Stromal cell of bone marrow (primary cell): ENCODE measurements around the gene KRTAP13-3.

ENCODE experiments used
- DNase-seq: peaks from one replicate; pipeline ENCODE4 v3.0.0-alpha.2; 2012; ENCODE audit warnings: low read depth

The KRTAP13-3 gene, protein sequence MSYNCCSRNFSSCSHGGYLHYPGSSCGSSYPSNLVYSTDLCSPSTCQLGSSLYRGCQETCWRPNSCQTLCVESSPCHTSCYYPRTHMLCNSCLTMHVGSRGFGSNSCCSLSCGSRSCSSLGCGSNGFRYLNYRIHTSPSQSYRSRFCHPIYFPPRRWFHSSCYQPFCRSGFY

DNA sequence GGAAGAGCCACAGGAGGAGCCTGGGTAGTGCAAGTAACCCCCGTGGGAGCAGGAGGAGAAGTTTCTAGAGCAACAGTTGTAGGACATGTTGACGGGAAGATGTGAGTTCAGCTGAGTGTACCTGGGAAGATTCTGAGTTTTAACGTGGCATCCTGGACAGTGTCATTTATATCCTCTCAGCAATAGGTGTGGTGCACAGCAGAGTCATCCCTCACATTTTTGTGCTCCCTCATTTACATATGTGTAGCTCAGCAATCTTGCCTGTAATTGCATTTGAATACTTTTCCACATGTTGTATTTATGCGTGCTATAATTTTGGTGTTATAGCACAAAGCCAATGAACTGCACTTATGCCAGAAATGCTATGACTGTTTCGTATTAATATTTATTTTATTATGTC, at the start of gene KRTAP13-3:
KRTAP13-3 (minus strand) TSS at position 101 of the 400 bp plus-strand sequence; CDS start at position 87, 14 bp downstream.
- no peak for DNase-seq

DNA sequence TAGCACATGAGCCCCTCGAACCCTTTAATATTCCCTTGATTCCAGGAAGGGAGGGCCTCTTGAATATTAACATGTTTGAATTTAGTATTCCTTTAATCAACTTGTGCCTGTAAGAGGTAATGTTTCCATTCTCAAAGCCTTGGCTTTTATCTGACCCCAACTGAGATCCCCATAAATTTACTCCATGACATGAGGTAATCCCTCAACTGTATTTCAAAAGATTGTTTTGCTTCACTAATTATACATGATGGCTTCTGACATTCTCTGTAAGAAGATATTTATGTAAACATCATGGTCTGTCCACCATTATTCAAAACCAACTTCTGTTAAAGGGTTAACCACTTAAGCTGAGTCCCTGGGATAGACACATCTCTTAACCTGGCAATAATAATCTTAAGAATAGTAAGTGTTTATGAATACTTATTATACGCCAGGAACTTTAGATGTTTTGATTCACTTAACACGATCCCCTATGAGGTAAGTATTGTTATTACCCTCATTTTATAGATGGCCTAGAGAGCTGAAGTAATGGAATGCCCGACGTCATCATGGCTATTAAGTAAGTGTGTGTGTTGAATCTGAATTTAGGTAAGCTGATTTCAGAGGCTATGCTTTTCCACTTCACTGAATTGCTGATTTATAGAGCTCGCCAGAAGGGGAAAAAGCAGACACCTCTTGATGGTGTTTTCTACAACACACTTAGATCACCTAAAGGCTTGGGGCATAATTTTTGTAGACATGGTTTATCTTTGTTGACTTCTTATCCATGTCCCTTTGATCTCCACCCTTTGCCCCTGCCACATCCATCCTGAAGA, 43.4 kb upstream of the KRTAP13-3 start:
- no peak for DNase-seq

DNA sequence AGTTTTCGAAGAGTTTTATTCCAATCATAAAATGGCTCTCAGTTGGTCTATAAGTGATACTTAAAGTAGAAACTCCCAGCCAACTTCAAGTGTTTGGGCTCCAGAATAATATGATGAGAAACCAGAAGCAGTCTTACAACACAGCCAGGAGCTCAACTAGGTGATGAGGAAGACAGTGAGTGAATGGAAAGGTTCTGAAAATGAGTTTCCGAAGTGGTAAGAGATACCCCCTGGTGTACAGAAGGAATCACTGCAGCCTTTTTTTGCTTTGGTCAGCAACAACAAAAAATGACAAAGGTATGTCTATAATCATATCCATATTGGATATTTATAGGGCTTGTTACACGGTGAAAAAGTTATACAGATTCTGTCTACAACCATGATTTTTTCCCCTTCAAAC, 38.0 kb upstream of the KRTAP13-3 start:
- DNase-seq = no peak

DNA sequence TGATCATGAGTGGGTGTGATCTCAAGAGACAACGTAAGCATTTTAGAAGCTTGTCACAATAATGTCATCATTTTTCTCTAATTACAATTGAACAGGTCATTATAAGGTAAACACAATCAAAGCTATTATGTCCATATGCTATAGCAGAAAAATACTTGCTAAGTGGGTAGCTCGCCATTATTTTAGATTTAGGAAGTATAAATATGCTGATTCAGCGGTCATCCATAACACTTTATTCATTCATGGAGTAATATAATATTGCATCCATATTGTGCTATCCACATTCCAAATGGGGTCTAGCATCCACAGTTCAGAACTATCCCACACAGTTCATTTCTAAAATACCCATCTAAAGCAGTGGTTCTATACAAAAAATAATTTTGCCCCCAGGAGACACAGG, 22.8 kb upstream of the KRTAP13-3 start:
- DNase-seq = no peak

DNA sequence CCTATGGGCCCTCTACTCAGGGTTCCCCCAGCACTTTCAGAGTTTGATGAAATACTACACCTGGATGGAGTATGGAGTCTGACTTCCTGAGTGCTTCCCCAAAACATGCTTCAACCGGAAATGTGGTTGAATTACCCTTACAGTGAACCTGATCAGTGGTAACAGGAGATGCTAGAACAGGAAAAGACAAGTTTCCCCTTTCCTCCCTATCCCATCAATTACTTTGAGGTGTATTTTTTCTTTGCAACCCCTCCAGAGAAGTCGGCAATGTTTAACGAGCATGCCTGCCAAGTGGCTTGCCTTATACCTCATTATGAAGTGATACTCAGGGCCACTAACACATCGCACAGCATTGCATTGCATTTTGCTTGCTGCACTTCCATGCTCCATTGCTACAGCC, 21.3 kb upstream of the KRTAP13-3 start:
- DNase-seq = no peak

DNA sequence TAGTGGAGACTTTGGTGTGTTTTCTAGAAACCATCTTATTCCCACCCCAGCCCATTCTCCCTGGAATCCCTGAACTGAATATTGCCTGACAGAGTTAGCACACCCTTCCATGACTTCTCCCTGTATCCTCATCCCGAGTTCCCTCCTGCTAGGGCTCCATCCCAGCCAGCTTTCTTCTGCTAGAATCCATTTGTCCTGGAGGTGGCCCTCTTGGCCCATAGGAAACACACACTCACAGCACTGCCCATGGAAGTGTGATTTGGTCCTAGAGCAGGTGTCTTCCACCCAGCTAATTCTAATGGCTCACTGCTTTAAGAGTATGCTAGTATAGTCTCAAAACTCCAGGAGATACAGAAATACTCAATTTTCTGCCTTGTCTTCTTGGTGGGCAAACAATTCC, 18.5 kb upstream of the KRTAP13-3 start:
- no peak for DNase-seq

DNA sequence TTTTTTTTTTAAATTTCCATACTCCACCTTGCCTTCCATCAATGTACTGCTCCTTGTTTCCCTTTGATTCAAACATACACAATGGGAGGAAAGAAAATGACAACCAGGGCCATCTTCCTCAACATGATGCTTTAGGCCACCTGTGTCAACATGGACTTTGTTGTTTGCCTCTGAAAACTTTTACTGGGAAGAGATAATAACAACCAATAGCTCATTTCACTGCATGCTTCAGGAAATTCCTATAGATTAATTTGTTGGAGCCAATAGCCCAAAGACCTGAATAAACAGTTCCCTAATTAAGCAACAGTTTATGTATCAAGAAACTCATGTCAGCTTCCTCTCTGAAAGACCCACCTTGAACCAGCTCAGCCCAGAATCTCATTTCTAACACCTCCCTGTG, 17.5 kb upstream of the KRTAP13-3 start:
- DNase-seq = no peak

DNA sequence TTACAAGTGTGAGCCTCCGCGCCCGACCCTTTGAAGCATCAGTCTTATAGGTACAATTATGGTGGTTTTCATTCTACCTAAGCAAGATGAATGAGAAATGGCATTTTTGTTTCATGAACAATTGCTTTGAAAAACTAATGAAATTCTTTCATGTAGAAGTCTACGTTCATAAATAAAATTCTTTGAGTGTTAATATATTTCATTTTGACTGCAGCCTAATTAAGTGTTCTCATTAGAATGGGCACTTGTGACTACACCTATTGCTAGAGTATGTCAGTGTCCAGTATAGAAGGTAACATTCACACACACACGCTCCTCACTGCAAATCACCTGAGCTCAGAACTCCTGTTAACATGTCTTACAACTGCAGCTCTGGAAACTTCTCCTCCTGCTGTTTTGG, 14.2 kb upstream of the KRTAP13-3 start, which contains the start of gene KRTAP15-1:
KRTAP15-1 (plus strand) TSS at position 301 of the 400 bp plus-strand sequence; CDS start at position 354, 53 bp downstream.
- no peak for DNase-seq

DNA sequence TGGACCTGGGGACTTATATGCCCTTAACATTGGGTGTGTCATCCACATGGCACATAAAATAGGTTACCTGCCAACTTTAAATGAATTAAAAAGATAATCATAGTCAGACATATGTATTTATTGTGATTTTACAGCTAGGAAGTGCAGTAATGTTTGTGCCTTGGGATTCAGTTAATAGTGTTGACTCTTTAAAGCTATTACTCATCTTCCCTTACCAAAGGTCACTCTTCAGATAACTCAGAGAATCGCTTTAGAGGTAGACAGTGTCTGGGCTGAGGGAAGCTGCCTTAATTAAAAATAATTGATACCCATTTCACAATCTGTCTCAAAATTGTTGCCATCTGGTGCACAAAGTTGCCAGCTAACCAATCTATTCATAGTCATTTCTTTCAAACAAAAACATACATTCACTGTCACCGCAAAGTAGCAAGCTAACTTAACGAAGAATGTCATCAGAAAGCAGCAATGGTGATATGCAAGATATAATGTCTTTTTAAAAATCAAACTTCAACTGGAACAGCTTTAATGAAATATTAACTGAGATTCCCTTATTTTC, 11.4 kb upstream of the KRTAP13-3 start:
- DNase-seq = no peak

DNA sequence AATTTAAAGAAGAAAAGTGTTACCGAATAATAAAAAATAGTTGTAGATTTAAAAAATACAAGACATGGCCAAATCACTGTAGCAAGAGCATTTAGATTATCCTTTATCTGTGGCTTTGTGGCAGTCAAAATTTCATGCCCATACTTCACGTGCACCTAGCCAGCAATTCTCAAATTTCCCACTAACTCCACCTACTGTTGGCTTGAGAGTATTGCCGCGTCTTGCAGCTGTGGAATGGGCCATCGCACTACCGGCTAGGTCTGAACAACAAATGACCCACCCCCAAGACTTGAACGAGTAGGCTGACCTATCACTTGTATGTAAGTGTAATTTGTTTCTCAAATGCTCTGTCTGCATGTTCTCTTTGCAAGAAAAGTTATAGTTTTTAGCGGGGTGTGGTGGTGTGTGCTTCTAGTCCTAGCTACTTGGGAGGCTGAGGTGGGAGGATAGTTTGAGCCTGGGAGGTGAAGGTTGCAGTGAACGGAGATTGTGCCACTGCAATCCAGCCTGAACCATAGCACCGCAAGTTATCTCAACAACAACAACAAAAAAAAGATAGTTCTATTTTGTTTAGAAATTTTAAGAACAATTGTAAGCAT, 8.4 kb upstream of the KRTAP13-3 start:
- peak; percentile 11 for DNase-seq

DNA sequence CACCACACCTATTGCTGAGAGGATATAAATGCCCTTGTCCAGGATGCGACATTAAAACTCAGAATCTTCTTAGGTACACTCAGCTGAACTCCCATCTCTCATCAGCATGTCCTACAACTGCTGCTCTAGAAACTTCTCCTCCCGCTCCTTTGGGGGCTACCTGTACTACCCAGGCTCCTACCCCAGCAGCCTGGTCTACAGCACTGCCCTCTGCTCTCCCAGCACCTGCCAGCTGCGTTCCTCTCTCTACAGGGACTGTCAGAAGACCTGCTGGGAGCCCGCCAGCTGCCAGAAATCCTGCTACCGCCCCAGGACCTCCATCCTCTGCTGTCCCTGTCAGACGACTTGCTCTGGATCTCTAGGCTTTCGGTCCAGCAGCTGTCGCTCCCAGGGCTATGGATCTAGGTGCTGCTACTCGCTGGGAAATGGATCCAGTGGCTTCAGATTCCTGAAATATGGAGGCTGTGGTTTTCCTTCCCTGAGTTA, 4.5 kb upstream of the KRTAP13-3 start, which contains the start of gene KRTAP13-4:
KRTAP13-4 (plus strand) TSS at position 51 of the 486 bp plus-strand sequence; CDS start at position 107, 56 bp downstream.
- DNase-seq = no peak

DNA sequence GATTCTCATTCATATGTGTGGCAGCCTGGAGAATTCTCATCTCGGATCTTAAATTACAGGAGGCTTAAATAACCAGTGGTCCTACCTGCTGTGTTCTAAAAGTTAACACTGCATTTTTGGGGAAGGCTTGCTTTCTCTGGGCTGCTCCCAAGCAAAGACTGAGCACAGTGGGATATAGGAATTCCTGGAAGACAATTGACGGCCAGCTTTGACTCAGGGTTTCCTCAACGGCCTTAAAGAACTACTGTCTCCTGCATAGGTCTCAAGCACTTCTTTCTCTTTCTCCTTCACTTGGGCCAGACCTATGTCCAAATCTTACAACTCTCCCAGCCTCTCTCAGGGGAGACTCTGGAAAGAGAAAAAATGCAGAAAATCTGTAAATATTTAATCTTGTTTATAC, 1.0 kb upstream of the KRTAP13-3 start:
- no peak for DNase-seq

DNA sequence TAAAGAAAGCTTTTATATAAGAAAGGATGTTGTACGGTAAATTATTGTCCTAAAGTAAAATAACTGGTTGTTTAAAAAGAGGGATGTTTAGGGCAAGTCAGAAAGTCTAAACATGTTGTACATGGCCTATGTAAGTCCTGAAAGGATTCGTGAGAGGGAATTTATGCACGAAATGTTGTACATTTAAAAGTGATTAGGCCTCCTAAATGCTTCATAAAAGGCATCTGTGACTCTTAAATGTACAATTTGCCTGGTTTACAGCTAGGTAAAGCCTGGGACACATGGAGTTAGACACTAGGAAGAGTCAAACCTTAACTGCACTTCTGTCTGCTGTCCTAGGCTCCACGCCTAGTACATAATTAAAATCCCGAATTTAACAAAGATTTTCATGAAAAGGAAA, 9.7 kb downstream of the KRTAP13-3 start:
- DNase-seq = no peak

DNA sequence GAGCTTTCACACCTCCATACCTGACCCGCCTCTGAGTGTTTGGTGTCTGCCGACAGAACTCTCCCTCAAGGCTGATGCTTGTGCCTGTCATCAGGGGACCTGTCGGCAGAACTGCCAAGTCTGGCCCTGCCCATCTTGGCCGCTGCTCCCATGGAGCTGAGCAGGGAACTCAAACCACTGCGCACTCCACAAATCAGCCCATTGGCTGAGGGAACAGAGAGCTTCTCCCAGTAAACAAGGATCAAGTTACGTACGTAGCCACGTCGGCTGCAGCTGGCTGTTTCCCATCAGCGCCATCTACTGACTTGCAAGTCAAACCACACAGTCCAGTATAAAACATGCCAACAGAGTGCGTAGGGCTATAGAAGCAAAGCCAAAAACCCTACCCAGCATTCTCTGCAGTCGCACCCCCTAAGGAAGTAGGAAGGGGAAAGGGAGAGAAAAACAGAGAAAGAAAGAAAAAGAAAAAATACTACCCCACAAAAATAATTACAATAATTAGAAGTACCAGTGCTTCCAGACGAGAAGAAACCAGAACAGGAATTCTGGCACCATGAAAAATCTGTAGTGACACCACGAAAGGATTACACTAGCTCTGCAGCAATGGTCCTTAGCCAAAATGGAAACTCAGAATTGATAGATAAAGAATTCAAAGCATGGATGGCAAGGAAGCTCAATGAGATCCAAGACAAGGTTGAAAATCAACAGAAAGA, 16.8 kb downstream of the KRTAP13-3 start:
- DNase-seq = peak; percentile 41

DNA sequence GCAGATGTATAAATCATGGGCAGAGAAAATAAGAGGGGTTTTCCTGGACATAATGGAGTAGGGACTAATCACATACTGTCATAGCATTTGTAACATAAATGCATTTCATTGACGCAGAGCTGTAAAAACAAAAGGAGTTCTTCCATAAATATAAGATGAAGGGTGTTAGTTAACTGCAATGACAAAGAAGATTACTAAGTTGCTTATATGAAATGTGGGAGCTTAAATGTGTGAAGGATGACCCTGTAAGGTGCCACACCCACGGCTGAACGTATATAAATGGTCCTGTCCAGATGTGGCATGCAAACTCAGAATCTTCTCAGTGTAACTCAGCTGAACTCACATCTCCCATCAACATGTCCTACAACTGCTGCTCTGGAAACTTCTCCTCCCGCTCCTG, 30.0 kb downstream of the KRTAP13-3 start, which contains the start of gene KRTAP13-1:
KRTAP13-1 (plus strand) TSS at position 301 of the 400 bp plus-strand sequence; CDS start at position 357, 56 bp downstream.
- no peak for DNase-seq

DNA sequence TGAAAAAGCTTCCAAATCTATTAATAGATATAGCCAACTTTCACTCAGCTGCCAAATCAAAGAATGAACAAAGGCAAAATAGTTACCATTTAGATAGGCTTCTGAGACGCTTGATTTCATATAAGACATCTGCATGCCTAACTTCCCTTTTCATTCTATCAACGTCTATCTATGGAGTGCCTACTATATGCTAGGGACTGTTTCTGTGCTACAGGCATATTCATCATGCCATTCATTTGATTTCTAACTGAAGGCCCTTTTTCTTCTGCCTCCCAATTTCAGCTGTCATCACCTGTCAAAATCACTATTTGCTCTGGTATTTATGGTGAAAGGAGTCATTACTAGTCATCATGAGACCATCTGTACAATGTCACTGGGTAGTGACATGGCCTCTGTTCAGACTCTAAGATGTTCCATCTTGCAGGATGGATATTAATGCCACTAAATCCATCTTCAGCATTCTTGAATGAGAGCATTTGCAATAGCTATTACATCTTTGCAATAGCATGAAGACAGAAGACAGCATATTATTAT, 34.2 kb downstream of the KRTAP13-3 start:
- no peak for DNase-seq

DNA sequence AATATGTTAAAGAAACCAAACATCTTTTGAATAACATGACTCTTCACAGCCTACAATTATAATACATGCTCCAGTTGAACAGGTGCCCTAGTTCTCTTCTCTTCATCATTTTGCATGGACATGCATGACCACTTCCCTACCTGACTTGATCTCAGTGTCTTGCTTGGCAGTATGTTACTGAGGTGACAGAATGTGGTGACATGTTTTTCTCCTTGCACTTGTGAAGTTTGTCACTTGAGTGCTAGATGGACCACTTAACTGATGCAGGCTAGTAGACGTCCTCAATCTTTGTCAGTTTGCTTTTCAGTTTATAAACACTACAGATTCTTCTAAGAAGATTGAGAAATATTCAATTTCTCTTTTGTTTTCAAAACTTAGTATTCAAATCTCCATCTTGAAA, 43.5 kb downstream of the KRTAP13-3 start:
- no peak for DNase-seq
